Femur (tissue), 1 donor: ENCODE data around the gene PCOLCE2.

ENCODE experiments used
- DNase-seq: peaks from one replicate; pipeline ENCODE4 v3.0.0-alpha.2; 2017

The PCOLCE2 gene

GRCh38 chr3:142863930-142864920 is 24.7 kb downstream of the PCOLCE2 start:
- DNase-seq = no peak

DNA sequence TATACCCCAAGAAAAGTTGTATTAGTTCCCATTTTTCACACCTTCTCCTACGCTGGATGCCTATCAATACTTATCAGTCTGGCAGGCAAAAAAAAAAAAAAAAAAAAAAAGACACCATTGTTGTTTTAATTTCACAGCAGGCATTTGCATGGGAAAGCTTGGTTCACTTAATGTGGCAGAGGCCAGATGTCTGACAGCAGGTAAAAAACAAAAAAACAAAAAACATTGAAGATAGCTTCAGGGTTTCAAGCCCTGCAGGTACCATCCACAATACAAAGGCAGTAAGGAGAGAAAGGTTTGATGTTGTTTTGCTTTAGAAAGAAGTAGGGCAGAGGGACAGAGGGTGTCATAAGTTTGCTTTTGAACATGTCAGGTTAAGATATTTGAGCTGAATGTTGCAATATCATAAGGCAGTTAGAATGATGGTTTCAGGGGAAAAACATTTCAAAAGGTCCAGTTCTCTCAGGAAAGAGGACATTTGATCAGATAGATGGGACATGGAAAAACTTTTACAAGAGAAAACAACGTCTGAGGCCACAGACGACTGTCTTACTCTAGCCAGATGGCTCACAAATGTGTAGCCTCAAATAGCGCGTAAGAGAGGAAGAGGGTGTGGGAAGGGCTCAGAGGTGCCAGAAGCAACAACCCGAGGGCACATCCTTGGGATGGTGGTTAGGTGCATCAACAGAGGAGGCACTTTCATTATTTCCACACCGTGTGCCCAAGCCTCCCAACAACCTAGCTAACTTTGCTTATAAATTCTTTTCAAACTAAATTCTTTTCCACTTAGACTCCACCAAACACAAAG is 25.7 kb downstream of the PCOLCE2 start:
- peak; percentile 33 for DNase-seq

GRCh38 chr3:142861926-142862325 is 27.0 kb downstream of the PCOLCE2 start:
- no peak for DNase-seq

- DNase-seq = no peak
Measured at GRCh38 chr3:142858043-142858442, 30.8 kb downstream of the PCOLCE2 start.

DNA sequence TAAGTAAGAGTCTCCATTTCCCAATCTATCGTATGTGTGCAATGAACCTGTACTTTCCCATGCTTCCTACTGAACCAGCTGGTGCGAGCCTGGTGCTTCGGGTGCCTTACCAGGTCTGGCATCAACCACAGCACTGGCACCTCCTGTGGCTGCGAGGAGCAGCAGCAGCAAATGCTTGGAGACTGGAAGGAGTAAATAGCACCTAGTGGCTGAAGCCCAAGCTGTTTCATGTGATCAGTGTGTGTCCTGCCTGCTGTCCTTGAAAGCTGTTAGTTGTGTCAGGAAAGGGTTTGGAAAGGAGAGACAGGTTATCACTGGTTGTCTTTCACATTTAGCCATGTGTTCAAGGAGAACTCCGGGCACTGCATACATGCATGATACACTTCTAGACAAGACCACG is 31.8 kb downstream of the PCOLCE2 start:
- no peak for DNase-seq

DNA sequence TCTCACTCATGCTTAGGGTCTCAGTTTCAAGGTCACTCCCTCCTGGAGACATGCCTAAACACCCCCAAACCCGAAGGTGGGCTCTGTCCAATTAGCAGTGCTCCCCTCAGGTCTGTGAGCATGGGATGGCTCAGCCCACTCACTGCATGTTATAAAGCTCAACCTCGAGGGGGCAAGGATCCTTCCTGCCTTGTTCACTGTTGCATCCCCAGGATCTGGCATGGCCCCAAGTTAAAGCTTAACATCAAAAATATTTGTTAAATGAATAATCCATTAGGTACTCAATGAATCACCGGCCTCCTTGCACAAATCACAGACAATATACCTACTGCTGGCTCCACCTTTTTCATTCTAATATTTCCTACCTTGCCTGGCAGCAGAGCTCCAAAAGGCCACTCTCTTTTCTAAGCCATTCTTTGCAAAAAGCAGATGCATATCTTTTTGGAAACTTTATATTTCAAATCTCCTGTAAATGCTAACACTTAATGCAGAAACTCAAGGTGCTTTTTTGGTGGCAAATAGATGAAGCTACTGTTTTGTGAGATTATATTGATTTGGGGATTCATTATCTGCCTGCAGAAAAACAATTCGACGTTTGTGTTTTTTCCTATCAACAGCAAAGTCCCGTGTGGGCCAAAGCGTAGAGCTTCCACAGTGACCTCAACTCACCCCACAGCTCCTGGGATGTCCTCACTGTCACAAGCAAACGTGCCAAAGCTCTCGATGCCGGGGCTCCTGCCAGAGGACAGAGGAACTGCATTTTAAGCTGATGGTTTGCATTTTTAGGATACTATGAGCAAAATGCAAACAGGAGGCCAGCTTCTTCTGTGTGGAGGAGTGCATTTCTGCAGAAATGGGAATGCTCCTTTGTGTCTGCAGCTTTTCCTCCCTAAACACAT is 35.4 kb downstream of the PCOLCE2 start:
- no peak for DNase-seq

GRCh38 chr3:142852009-142852408 is 36.9 kb downstream of the PCOLCE2 start:
- no peak for DNase-seq

DNA sequence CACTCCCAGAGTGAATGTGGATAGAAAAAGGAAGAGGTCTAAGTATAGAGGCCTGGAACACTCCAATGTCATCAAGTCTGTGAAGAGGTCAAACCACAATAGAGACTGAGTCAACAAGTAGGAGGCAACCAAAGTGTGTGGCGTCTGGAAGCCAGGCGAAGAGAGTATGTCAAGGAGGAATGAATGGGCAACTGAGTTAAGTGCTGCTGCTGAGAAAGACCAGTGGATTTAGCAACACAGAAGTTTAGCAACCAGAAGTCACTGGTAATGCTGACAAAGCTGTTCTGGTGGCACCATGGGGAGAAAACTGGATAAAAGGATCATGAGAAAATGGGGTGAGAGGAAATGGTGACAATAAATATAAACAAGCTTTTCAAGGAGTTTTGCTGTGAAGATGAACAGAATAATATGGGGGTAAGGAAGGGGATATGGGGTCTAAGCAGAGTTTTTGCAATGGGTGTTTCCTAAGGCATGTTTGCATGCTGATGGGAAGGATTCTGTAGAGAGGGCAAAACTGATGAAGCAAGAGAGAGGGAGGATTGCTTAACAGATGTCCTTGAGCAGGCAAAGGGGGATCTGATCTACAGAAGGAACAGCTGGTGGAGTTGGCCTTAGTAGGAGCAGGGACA is 38.4 kb downstream of the PCOLCE2 start:
- no peak for DNase-seq

GRCh38 chr3:142849148-142849547 is 39.7 kb downstream of the PCOLCE2 start:
- no peak for DNase-seq

GRCh38 chr3:142846779-142847577 is 41.9 kb downstream of the PCOLCE2 start:
- DNase-seq = no peak

- no peak for DNase-seq
Measured at GRCh38 chr3:142844339-142844977, 44.4 kb downstream of the PCOLCE2 start.

- no peak for DNase-seq
Measured at GRCh38 chr3:142839831-142840230, 49.1 kb downstream of the PCOLCE2 start.

GRCh38 chr3:142837526-142837925 is 51.4 kb downstream of the PCOLCE2 start:
- no peak for DNase-seq

- peak; percentile 77 for DNase-seq
Measured at GRCh38 chr3:142828703-142829305, 60.1 kb downstream of the PCOLCE2 start.

- no peak for DNase-seq
Measured at GRCh38 chr3:142819179-142819578, 69.7 kb downstream of the PCOLCE2 start.

DNA sequence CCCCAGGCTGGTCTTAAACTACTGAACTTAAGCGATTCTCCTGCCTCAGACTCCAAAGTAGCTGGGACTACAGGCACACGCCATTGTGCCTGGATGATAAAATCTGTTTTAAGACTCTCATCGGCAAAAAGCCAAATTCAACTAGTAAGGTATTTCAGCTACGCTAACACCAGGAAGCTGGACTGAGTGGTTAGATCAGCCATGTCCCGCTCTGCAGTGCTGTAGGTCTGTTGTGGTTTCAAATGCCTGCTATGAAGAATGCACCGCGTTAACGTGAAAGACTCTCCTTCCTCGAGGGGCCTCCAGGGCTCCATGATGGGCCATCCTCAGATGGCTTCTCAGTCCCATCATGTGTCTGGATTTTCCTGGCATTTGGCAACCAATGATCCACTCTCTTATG is 70.2 kb downstream of the PCOLCE2 start:
- DNase-seq = no peak

DNA sequence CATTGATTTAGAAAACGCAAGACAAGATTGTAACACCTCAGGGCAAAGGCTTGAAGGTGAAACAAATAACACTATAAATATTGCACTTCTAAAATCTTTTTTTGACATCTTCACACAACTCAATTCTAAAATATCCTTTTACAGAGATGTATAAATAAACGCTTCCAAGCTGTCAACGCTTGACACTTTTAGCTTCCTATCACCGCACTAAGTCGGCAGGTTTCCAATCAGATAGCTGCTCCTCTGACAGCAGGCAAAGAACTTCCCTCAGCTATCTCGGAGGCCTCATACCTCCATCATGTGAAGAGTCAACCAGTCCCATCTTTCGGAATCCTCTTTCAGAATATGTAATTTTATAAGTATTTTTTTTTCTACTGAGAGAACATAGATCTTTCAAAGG is 71.0 kb downstream of the PCOLCE2 start:
- DNase-seq = no peak

DNA sequence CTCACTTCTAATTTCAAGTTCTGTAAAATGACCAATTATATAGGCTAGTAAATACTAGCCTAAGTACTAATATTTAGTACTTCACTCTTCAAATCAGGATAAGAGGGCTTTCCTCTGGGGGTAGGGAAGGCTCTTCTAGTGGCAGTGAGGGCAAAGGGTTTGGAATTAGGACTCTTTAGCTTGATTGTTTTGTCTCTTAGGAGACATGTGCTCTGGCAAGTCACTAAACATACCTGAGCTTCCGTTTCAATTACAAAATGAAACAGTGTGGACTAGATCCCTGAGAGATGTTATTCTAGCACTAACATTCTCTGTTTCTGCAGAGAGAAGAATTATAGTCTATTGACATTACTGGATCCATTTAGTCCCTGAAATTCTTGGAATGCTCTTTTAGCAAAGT is 71.5 kb downstream of the PCOLCE2 start:
- DNase-seq = no peak

- DNase-seq = no peak
Measured at GRCh38 chr3:142815803-142816202, 73.1 kb downstream of the PCOLCE2 start.

- DNase-seq = no peak
Measured at GRCh38 chr3:142809259-142809658, 79.6 kb downstream of the PCOLCE2 start.
